OCI-LY1 (cell line): Measurements from ENCODE around the gene HOXA4.
A peak's percentile ranks its signal among the peaks of the same experiment; 100 is the strongest.

Source experiments
- EZH2 ChIP-seq: fragments of 200-600 bp; sonication (generic), shearing (Covaris generic); IDR thresholded peaks from 2 replicates; pipeline ENCODE4 v1.8.0; 2017; ENCODE audit warnings: borderline replicate concordance, mixed run types, mild to moderate bottlenecking, antibody characterized with exemption, low read length, moderate library complexity, mixed read lengths
- TF ChIP-seq, protein P1 (sequence below): fragments of 200-600 bp; sonication (generic), shearing (Covaris generic); IDR thresholded peaks from 2 replicates; pipeline ENCODE4 v1.5.1; 2017; ENCODE audit warnings: mild to moderate bottlenecking, antibody characterized with exemption, low read length, moderate library complexity, mixed read lengths

- TF ChIP-seq, protein P1, sequence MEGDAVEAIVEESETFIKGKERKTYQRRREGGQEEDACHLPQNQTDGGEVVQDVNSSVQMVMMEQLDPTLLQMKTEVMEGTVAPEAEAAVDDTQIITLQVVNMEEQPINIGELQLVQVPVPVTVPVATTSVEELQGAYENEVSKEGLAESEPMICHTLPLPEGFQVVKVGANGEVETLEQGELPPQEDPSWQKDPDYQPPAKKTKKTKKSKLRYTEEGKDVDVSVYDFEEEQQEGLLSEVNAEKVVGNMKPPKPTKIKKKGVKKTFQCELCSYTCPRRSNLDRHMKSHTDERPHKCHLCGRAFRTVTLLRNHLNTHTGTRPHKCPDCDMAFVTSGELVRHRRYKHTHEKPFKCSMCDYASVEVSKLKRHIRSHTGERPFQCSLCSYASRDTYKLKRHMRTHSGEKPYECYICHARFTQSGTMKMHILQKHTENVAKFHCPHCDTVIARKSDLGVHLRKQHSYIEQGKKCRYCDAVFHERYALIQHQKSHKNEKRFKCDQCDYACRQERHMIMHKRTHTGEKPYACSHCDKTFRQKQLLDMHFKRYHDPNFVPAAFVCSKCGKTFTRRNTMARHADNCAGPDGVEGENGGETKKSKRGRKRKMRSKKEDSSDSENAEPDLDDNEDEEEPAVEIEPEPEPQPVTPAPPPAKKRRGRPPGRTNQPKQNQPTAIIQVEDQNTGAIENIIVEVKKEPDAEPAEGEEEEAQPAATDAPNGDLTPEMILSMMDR = peak; percentile 99
- TF ChIP-seq EZH2 = no peak
These were observed 30.1 kb upstream of the HOXA4 start for GRCh38 chr7:27160546-27161213.
